ENCODE data around the gene LRRC36. TPM values are rescaled to one million over a fixed set of nuclear protein-coding genes. Genes with fewer than 3 reads are reported as not detected.

Gene LRRC36
- total RNA-seq, 4 donors from 2014 or later, result 0.33 TPM; not detected in 3

- H3K9me3 ChIP-seq, result no peaks in the 10 kb centered on the region
- peaks cover 0 to 57% (median 0%) of the 10 kb centered on the region in 4 donors for H3K27me3 ChIP-seq
- H3K4me1 ChIP-seq, result peaks cover 10 to 35% (median 28%) of the 10 kb centered on the region in 4 donors
- intact Hi-C loops (cut with DNase I), result no loop called here
- TF ChIP-seq CTCF (IDR thresholded peaks at IDR 0.05), result no peak
- no peak for TF ChIP-seq POLR2A (IDR thresholded peaks at IDR 0.05; ENCODE audit: low read depth)
- no peak for TF ChIP-seq POLR2AphosphoS5 (IDR thresholded peaks at IDR 0.05)
- TF ChIP-seq EP300 (IDR thresholded peaks at IDR 0.05), result no peak
- no peak overlapping the region for H3K4me3 ChIP-seq
- WGBS, result 79% methylated on average over 7 of the region's 7 CpGs
- no peaks in the 10 kb centered on the region for H3K36me3 ChIP-seq
- DNase-seq (ENCODE audit: extremely low spot score), result no peak
- H3K27ac ChIP-seq (replicated peaks in 1 of 4), result no peak overlapping the region
Observed at GRCh38 chr16:67426950-67427349, 100.3 kb downstream of the LRRC36 start.

GRCh38 chr16:67428146-67428731, 101.6 kb downstream of the LRRC36 start:
- no peaks in the 10 kb centered on the region for H3K9me3 ChIP-seq
- peaks cover 0 to 57% (median 0%) of the 10 kb centered on the region in 4 donors for H3K27me3 ChIP-seq
- DNase-seq (ENCODE audit: extremely low spot score), result no peak
- TF ChIP-seq CTCF (IDR thresholded peaks at IDR 0.05) (peak; percentile 79 to 85 (median 84)), EP300 (IDR thresholded peaks at IDR 0.05) (no peak)
- H3K4me1 ChIP-seq, result peaks cover 10 to 43% (median 30%) of the 10 kb centered on the region in 4 donors
- intact Hi-C loops (cut with DNase I), result no loop called here
- 37% methylated on average over 6 of the region's 11 CpGs for WGBS
- no peak overlapping the region for H3K27ac ChIP-seq (replicated peaks in 1 of 4)
- H3K4me3 ChIP-seq, result no peak overlapping the region
- no peaks in the 10 kb centered on the region for H3K36me3 ChIP-seq

- H3K9me3 ChIP-seq, result no peaks in the 10 kb centered on the region
- no peak for DNase-seq (ENCODE audit: extremely low spot score)
- H3K27me3 ChIP-seq, result peaks cover 0 to 57% (median 0%) of the 10 kb centered on the region in 4 donors
- H3K36me3 ChIP-seq, result no peaks in the 10 kb centered on the region
- 97% methylated on average over 3 of the region's 3 CpGs for WGBS
- no peak overlapping the region for H3K27ac ChIP-seq (replicated peaks in 1 of 4)
- no peak overlapping the region for H3K4me3 ChIP-seq
- TF ChIP-seq POLR2AphosphoS5 (IDR thresholded peaks at IDR 0.05) (no peak), POLR2A (IDR thresholded peaks at IDR 0.05; ENCODE audit: low read depth) (no peak), EP300 (IDR thresholded peaks at IDR 0.05) (no peak), CTCF (IDR thresholded peaks at IDR 0.05) (no peak)
- intact Hi-C loops (cut with DNase I), result no loop called here
- peaks cover 10 to 43% (median 30%) of the 10 kb centered on the region in 4 donors for H3K4me1 ChIP-seq
Observed at GRCh38 chr16:67429053-67429798, 102.6 kb downstream of the LRRC36 start.

- DNase-seq (ENCODE audit: extremely low spot score), result no peak
- Histone ChIP-seq H3K9me3 (no peaks in the 10 kb centered on the region), H3K27ac (replicated peaks in 1 of 4) (no peak overlapping the region), H3K36me3 (no peaks in the 10 kb centered on the region), H3K4me1 (peaks cover 10 to 43% (median 30%) of the 10 kb centered on the region in 4 donors), H3K27me3 (peaks cover 0 to 52% (median 0%) of the 10 kb centered on the region in 4 donors), H3K4me3 (peak overlapping the region; percentile 56 to 66 (median 59))
- WGBS, result 50% methylated on average over 6 of the region's 13 CpGs
- intact Hi-C loops (cut with DNase I), result no loop called here
- no peak for TF ChIP-seq CTCF (IDR thresholded peaks at IDR 0.05)
- no peak for TF ChIP-seq POLR2A (IDR thresholded peaks at IDR 0.05; ENCODE audit: low read depth)
- TF ChIP-seq EP300 (IDR thresholded peaks at IDR 0.05), result no peak
- no peak for TF ChIP-seq POLR2AphosphoS5 (IDR thresholded peaks at IDR 0.05)
Observed at GRCh38 chr16:67429799-67430503, 103.3 kb downstream of the LRRC36 start.

All from esophagus muscularis mucosa (tissue), 4 donors.